ENCODE data around the gene MGMT. TPM values are rescaled to one million over a fixed set of nuclear protein-coding genes. Genes with fewer than 3 reads are reported as not detected.

The MGMT gene
- total RNA-seq, 2 donors from 2014 or later: 14.6 to 17.2 TPM

GRCh38 chr10:129807211-129807610, 340.2 kb downstream of the MGMT start:
- no peaks in the 10 kb centered on the region for H3K4me1 Mint-ChIP-seq
- H3K9me3 ChIP-seq (ENCODE audit: control insufficient read depth, low read length, poor library complexity, severe bottlenecking): peaks cover 5% of the 10 kb centered on the region
- H3K27me3 Mint-ChIP-seq: no peaks in the 10 kb centered on the region
- DNase-seq (no peak), ATAC-seq (no peak)
- no peak overlapping the region for H3K4me3 Mint-ChIP-seq
- H3K36me3 Mint-ChIP-seq (ENCODE audit: low read depth): peaks cover 2% of the 10 kb centered on the region
- no peak overlapping the region for H3K27ac Mint-ChIP-seq

DNA sequence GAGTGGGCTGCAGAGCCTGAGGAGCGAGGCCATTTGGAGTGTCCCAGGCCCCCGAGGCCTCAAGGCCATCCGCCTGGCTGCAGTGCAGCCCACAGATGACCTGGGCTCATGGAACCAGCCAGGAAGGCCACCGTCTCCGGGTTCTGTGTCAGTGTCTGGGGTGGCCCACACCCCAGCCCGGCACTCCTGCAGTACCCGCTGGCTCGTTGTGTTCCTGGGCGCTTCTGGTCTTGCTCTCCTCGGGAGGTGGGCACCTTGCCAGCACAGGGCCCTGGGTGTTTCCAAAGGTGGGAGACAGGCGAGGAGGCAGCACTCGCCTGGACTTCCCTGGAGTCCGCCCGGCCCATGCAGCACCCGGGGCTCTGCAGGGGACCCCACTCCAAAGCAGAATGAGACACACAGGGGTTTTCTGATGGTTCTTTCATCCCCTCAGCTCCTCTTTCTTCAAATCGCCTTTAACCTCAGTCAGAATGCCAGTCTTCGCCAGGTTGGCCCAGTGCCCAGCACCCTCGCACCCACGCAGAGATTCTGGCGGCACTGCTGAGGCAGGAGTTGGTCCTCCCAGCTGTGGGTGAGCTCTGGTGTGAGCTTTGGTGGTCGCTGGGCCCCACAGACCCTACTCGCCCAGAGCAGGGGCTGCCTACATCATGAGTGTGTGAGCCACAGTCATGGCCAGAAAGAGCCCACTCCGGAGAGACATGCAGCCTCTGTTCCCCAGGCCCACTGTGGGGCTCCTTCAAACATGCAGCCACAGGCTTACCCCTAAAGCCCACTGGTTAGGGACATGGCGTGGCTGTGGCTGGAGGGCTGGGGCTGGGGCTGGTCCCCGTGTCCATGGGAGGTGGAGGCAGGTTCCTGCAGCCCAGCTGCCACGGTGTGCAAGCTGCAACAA, 341.3 kb downstream of the MGMT start:
- no peak overlapping the region for H3K4me3 Mint-ChIP-seq

DNA sequence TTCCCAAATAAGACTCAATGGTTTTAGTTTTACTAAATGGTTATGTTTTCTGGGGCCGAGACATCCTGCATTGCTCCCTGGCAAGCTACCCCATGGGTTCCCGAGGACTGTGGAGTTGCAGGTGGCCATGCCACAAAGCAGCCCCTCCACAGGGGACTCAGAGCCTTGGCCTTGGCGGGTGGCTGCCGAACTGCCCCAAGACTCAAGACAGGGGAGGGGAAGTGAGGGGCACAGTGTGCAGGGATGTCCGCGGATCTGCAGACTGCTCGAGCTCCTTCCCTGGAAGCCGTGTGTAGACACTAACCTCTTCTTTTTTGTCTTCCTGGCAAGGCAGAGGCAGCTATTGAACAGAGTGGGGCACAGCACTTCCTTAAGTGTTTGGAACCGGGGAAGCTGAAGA, 342.4 kb downstream of the MGMT start:
- DNase-seq (no peak), ATAC-seq (no peak)
- Mint-ChIP-seq H3K27ac (no peak overlapping the region), H3K4me3 (no peak overlapping the region), H3K36me3 (ENCODE audit: low read depth) (peaks cover 2% of the 10 kb centered on the region), H3K4me1 (no peaks in the 10 kb centered on the region), H3K27me3 (no peaks in the 10 kb centered on the region)
- peaks cover 2% of the 10 kb centered on the region for H3K9me3 ChIP-seq (ENCODE audit: control insufficient read depth, low read length, poor library complexity, severe bottlenecking)

More for the DNA sequence above, 341.3 kb downstream of the MGMT start:
- Mint-ChIP-seq H3K36me3 (ENCODE audit: low read depth) (peaks cover 2% of the 10 kb centered on the region), H3K27me3 (no peaks in the 10 kb centered on the region), H3K27ac (no peak overlapping the region), H3K4me1 (no peaks in the 10 kb centered on the region)
- no peak for DNase-seq
- peaks cover 2% of the 10 kb centered on the region for H3K9me3 ChIP-seq (ENCODE audit: control insufficient read depth, low read length, poor library complexity, severe bottlenecking)
- no peak for ATAC-seq

DNA sequence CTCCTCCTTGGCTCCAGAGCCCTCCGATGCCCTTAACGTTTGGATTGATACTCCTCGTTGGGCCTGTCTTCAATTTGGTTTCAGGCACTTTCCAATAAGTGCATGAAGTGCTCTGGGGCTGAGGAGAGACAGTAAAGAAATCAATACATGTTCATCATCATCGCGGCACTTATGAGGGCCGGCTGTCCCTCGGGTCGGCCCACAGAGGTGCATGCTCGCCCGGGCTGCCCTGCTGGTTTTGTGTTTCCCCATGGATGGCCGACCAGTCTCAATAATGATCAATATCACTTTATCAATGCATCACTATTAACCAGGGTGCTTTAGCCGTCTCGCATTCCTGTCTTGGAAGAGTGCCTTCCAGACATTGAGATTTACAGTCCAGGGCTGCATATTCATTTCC, 342.8 kb downstream of the MGMT start:
- no peaks in the 10 kb centered on the region for H3K27me3 Mint-ChIP-seq
- no peak overlapping the region for H3K4me3 Mint-ChIP-seq
- no peak overlapping the region for H3K27ac Mint-ChIP-seq
- no peaks in the 10 kb centered on the region for H3K9me3 ChIP-seq (ENCODE audit: control insufficient read depth, low read length, poor library complexity, severe bottlenecking)
- no peak for ATAC-seq
- no peaks in the 10 kb centered on the region for H3K4me1 Mint-ChIP-seq
- DNase-seq: no peak
- H3K36me3 Mint-ChIP-seq (ENCODE audit: low read depth): peaks cover 2% of the 10 kb centered on the region

GRCh38 chr10:129811208-129811607, 344.2 kb downstream of the MGMT start:
- Mint-ChIP-seq H3K4me1 (no peaks in the 10 kb centered on the region), H3K27me3 (peaks cover 6% of the 10 kb centered on the region)

DNA sequence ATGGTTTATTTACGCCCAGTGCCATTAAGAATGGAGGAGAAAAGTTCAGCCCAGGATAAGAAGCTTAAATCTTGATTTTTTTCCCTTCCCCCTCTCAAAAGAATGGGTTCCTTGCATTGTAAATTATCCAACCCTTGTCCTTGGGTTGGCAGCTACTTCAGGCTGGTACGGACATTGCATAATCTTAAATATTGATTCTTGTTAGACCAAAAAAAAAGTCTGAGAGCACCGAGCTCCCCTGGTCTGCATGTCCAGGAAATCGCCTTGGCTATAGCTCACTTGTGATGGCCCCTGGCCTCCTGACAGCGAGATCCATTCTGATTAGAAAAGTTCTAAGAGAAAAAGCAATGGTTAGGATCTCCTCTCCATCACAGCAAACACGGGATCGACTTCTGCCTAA, 345.4 kb downstream of the MGMT start:
- no peak for DNase-seq
- H3K4me1 Mint-ChIP-seq: no peaks in the 10 kb centered on the region
- no peak for ATAC-seq
- H3K36me3 Mint-ChIP-seq (ENCODE audit: low read depth): peaks cover 3% of the 10 kb centered on the region
- H3K27me3 Mint-ChIP-seq: peaks cover 6% of the 10 kb centered on the region
- no peak overlapping the region for H3K27ac Mint-ChIP-seq
- no peaks in the 10 kb centered on the region for H3K9me3 ChIP-seq (ENCODE audit: control insufficient read depth, low read length, poor library complexity, severe bottlenecking)
- no peak overlapping the region for H3K4me3 Mint-ChIP-seq

More at GRCh38 chr10:129811208-129811607, 344.2 kb downstream of the MGMT start:
- Mint-ChIP-seq H3K36me3 (ENCODE audit: low read depth) (peaks cover 3% of the 10 kb centered on the region), H3K4me3 (no peak overlapping the region), H3K27ac (no peak overlapping the region)
- no peak for DNase-seq
- H3K9me3 ChIP-seq (ENCODE audit: control insufficient read depth, low read length, poor library complexity, severe bottlenecking): no peaks in the 10 kb centered on the region
- ATAC-seq: no peak

DNA sequence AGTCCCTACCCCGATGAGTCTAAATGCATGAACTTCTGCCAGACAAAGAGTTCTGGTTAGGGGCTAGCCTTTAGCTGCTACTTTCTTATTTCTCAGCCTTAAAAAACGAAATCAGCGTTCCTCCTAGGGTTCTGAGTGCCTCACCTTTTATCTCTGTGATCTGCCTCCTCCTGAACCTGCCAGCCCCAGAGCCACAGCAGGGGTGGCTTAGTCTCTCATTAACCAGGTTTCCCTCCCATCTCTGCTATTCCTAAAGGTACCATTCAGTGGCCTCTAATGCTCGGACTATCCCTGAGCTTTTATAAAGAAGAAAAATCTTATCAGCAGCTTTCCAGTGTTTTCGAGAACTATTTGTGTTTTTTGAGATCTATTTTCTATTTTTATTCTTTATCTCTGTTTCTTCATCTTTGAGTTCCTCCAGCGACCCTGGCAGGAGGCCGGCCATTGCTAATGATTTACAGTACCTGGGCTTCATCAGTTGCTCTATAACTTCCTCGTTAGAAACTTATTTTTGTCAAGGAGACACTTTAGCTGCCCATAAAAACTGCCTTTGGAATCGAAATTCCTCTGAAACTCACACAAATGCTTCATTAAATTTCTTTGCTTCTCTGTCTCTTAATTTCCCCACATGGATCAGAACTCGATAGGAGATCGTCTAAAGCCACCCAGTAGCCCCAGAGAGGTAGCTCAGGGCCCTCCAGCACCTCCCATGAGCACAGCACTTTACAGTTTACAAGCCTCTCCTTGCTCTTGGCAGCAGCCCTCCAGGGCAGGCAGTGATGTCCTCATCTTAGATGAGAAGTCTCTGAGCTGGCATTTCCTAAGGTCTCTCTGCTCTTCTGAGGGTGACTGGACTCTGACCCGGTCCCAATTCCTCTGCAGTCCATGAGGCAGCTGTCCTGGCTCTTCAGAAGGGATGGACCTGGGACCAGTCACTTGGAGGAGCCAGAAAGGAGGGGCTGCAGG, 347.9 kb downstream of the MGMT start:
- Mint-ChIP-seq H3K27ac (no peak overlapping the region), H3K36me3 (ENCODE audit: low read depth) (peaks cover 2% of the 10 kb centered on the region), H3K4me3 (no peak overlapping the region), H3K27me3 (peaks cover 6% of the 10 kb centered on the region), H3K4me1 (no peaks in the 10 kb centered on the region)
- ATAC-seq: no peak
- no peaks in the 10 kb centered on the region for H3K9me3 ChIP-seq (ENCODE audit: control insufficient read depth, low read length, poor library complexity, severe bottlenecking)
- no peak for DNase-seq

- no peak overlapping the region for H3K4me3 Mint-ChIP-seq
- no peaks in the 10 kb centered on the region for H3K9me3 ChIP-seq (ENCODE audit: control insufficient read depth, low read length, poor library complexity, severe bottlenecking)
- DNase-seq: no peak
- H3K27ac Mint-ChIP-seq: no peak overlapping the region
- no peaks in the 10 kb centered on the region for H3K4me1 Mint-ChIP-seq
- H3K27me3 Mint-ChIP-seq: peaks cover 6% of the 10 kb centered on the region
- no peak for ATAC-seq
- peaks cover 2% of the 10 kb centered on the region for H3K36me3 Mint-ChIP-seq (ENCODE audit: low read depth)
These were observed 349.0 kb downstream of the MGMT start for GRCh38 chr10:129815898-129816655.

GRCh38 chr10:129816656-129817045, 349.6 kb downstream of the MGMT start:
- peaks cover 2% of the 10 kb centered on the region for H3K36me3 Mint-ChIP-seq (ENCODE audit: low read depth)
- no peaks in the 10 kb centered on the region for H3K9me3 ChIP-seq (ENCODE audit: control insufficient read depth, low read length, poor library complexity, severe bottlenecking)
- DNase-seq: no peak
- no peaks in the 10 kb centered on the region for H3K4me1 Mint-ChIP-seq
- no peak overlapping the region for H3K27ac Mint-ChIP-seq
- H3K4me3 Mint-ChIP-seq: no peak overlapping the region
- ATAC-seq: no peak
- H3K27me3 Mint-ChIP-seq: peaks cover 6% of the 10 kb centered on the region
